NCI-H2227 treated with DMSO at 0.1 percent for 48 hours (cell line): ENCODE results near the gene MGST2.
A peak's percentile ranks its signal among the peaks of the same experiment; 100 is the strongest.

Experiments
- DNase-seq: peaks from one replicate; lab custom pipeline; 2025; lab: John Stamatoyannopoulos, UW

The MGST2 gene

GRCh38 chr4:139738846-139739613 lies 73.4 kb downstream of the MGST2 start:
- DNase-seq = no peak

GRCh38 chr4:139740121-139740520 lies 74.5 kb downstream of the MGST2 start:
- DNase-seq = no peak

GRCh38 chr4:139740531-139741041 lies 75.0 kb downstream of the MGST2 start:
- DNase-seq = no peak

GRCh38 chr4:139743027-139743426 lies 77.4 kb downstream of the MGST2 start:
- DNase-seq = no peak

- DNase-seq = no peak
These were observed 78.6 kb downstream of the MGST2 start for GRCh38 chr4:139744232-139744631.

GRCh38 chr4:139745111-139745639 lies 79.6 kb downstream of the MGST2 start:
- DNase-seq = no peak

- peak; percentile 49 for DNase-seq
These were observed 81.0 kb downstream of the MGST2 start for GRCh38 chr4:139746431-139747171.

GRCh38 chr4:139749338-139749737 lies 83.7 kb downstream of the MGST2 start:
- no peak for DNase-seq

- no peak for DNase-seq
These were observed 84.3 kb downstream of the MGST2 start for GRCh38 chr4:139749835-139750498.

GRCh38 chr4:139753686-139754085 lies 88.1 kb downstream of the MGST2 start:
- no peak for DNase-seq
